ENCODE results near the gene CDH15. TPM values are rescaled to one million over a fixed set of nuclear protein-coding genes. Genes with fewer than 3 reads are reported as not detected.

Gene CDH15
- total and polyA plus RNA-seq, 2 donors (not counting 1 experiment from before 2014, with no cell fraction given) = not detected

- Histone ChIP-seq H3K4me2 (replicated peaks; ENCODE audit: low read depth, low read length, poor library complexity, severe bottlenecking) (peak overlapping the region; percentile 58), H3K79me2 (ENCODE audit: control insufficient read depth, insufficient read depth, low read length) (no peaks in the 10 kb centered on the region), H2AFZ (ENCODE audit: insufficient read depth, low read depth, low read length, poor library complexity, severe bottlenecking) (no peak overlapping the region), H3K4me1 (ENCODE audit: control insufficient read depth in 2 of 2, insufficient read depth in 2 of 2, low read length in 2 of 2) (peaks cover 15 to 17% of the 10 kb centered on the region in 2 donors), H4K20me1 (ENCODE audit: control insufficient read depth, insufficient read depth, low read length, poor library complexity, severe bottlenecking) (no peaks in the 10 kb centered on the region), H3K9ac (ENCODE audit: low read length) (no peak overlapping the region), H3K36me3 (replicated peaks in 1 of 2; ENCODE audit: control extremely low read depth in 1 of 2, control insufficient read depth in 1 of 2, extremely low read depth in 1 of 2, insufficient read depth in 2 of 2, low read length in 1 of 2) (peaks cover 0 to 41% of the 10 kb centered on the region in 2 experiments), H3K27ac (ENCODE audit: low read length in 2 of 2) (no peak overlapping the region), H3K27me3 (replicated peaks in 1 of 4; ENCODE audit: control extremely low read depth in 1 of 4, control insufficient read depth in 3 of 4, insufficient read depth in 4 of 4, low read length in 3 of 4) (no peaks in the 10 kb centered on the region), H3K9me3 (ENCODE audit: control extremely low read depth in 1 of 3, control insufficient read depth in 2 of 3, insufficient read depth in 1 of 3, low read length in 2 of 3) (peaks cover 0 to 3% (median 0%) of the 10 kb centered on the region in 3 donors), H3K4me3 (ENCODE audit: control extremely low read depth in 1 of 5, extremely low read depth in 1 of 5, insufficient read depth in 1 of 5, low read depth in 2 of 5, low read length in 4 of 5) (no peak overlapping the region)
- peak overlapping the region; percentile 50 for H3K27ac Mint-ChIP-seq
- ChIA-PET CTCF (interaction anchor here (1.0 kb wide), 2 partner anchors 9 to 187 kb away, joined by 3 to 4 read pairs; no protein-coding TSS in a partner anchor), POLR2A (no interaction called here)
- 90% methylated on average over 25 of the region's 25 CpGs for WGBS (ENCODE audit: insufficient coverage)
- no peaks in the 10 kb centered on the region for H3K27me3 Mint-ChIP-seq
- ATAC-seq (ENCODE audit: low read depth) (no peak), DNase-seq (no peak)
- TF ChIP-seq CTCF (IDR thresholded peaks at IDR 0.05) = no peak
- no peak for TF ChIP-seq EZH2 (IDR thresholded peaks at IDR 0.05; ENCODE audit: borderline replicate concordance, insufficient read depth, low read depth, low read length, poor library complexity, severe bottlenecking)
- H3K4me3 Mint-ChIP-seq = no peak overlapping the region
- intact Hi-C loops (cut with micrococcal nuclease) = no loop called here
- H3K4me1 Mint-ChIP-seq = peaks cover 25% of the 10 kb centered on the region
- H3K9me3 Mint-ChIP-seq (ENCODE audit: insufficient read depth) = peaks cover 3% of the 10 kb centered on the region
Measured at GRCh38 chr16:89123001-89123830, 48.3 kb upstream of the CDH15 start.

DNA sequence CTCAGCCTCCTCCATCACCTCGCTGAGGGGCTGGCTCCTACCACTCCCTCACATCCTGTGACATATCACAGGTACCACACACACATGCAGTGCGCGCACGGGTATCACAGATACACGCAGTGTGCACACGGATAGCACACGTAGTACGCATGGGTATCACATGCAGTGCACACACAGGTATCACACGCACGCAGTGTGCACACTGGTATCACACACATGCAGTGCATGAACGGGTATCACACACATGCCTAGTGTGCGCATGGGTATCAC is 47.8 kb upstream of the CDH15 start:
- ATAC-seq (ENCODE audit: low read depth) (no peak), DNase-seq (no peak)
- Histone ChIP-seq H3K79me2 (ENCODE audit: control insufficient read depth, insufficient read depth, low read length) (no peaks in the 10 kb centered on the region), H2AFZ (ENCODE audit: insufficient read depth, low read depth, low read length, poor library complexity, severe bottlenecking) (no peak overlapping the region), H4K20me1 (ENCODE audit: control insufficient read depth, insufficient read depth, low read length, poor library complexity, severe bottlenecking) (no peaks in the 10 kb centered on the region), H3K9me3 (ENCODE audit: control extremely low read depth in 1 of 3, control insufficient read depth in 2 of 3, insufficient read depth in 1 of 3, low read length in 2 of 3) (peaks cover 0 to 3% (median 0%) of the 10 kb centered on the region in 3 donors), H3K27ac (ENCODE audit: low read length in 2 of 2) (no peak overlapping the region), H3K4me1 (ENCODE audit: control insufficient read depth in 2 of 2, insufficient read depth in 2 of 2, low read length in 2 of 2) (peaks cover 12 to 17% of the 10 kb centered on the region in 2 donors), H3K4me3 (ENCODE audit: control extremely low read depth in 1 of 5, extremely low read depth in 1 of 5, insufficient read depth in 1 of 5, low read depth in 2 of 5, low read length in 4 of 5) (no peak overlapping the region), H3K27me3 (replicated peaks in 1 of 4; ENCODE audit: control extremely low read depth in 1 of 4, control insufficient read depth in 3 of 4, insufficient read depth in 4 of 4, low read length in 3 of 4) (no peaks in the 10 kb centered on the region), H3K36me3 (replicated peaks in 1 of 2; ENCODE audit: control extremely low read depth in 1 of 2, control insufficient read depth in 1 of 2, extremely low read depth in 1 of 2, insufficient read depth in 2 of 2, low read length in 1 of 2) (peaks cover 0 to 35% of the 10 kb centered on the region in 2 experiments), H3K9ac (ENCODE audit: low read length) (no peak overlapping the region), H3K4me2 (replicated peaks; ENCODE audit: low read depth, low read length, poor library complexity, severe bottlenecking) (no peak overlapping the region)
- ChIA-PET CTCF (no interaction called here), POLR2A (no interaction called here)
- Mint-ChIP-seq H3K27ac (peak overlapping the region; percentile 37), H3K27me3 (no peaks in the 10 kb centered on the region), H3K4me3 (peak overlapping the region; percentile 23), H3K9me3 (ENCODE audit: insufficient read depth) (peaks cover 3% of the 10 kb centered on the region), H3K4me1 (peaks cover 25% of the 10 kb centered on the region)
- 96% methylated on average over 12 of the region's 12 CpGs for WGBS (ENCODE audit: insufficient coverage)
- intact Hi-C loops (cut with micrococcal nuclease) = no loop called here
- TF ChIP-seq EZH2 (IDR thresholded peaks at IDR 0.05; ENCODE audit: borderline replicate concordance, insufficient read depth, low read depth, low read length, poor library complexity, severe bottlenecking) = no peak
- no peak for TF ChIP-seq CTCF (IDR thresholded peaks at IDR 0.05)
